ENCODE measurements around the gene GPR22. TPM values are rescaled to one million over a fixed set of nuclear protein-coding genes. Genes with fewer than 3 reads are reported as not detected.

GPR22 gene
- total RNA-seq, 1 donor from 2014 or later, result 0.07 TPM

GRCh38 chr7:107474104-107474521 is 4.3 kb downstream of the GPR22 start:
- DNase-seq (ENCODE audit: low read depth, low spot score), result no peak

GRCh38 chr7:107479303-107479702 is 9.4 kb downstream of the GPR22 start:
- no peak for DNase-seq (ENCODE audit: low read depth, low spot score)

- no peak for DNase-seq (ENCODE audit: low read depth, low spot score)
Observed at GRCh38 chr7:107480932-107481331, 11.1 kb downstream of the GPR22 start.

GRCh38 chr7:107482571-107482970 is 12.7 kb downstream of the GPR22 start:
- no peak for DNase-seq (ENCODE audit: low read depth, low spot score)

- no peak for DNase-seq (ENCODE audit: low read depth, low spot score)
Observed at GRCh38 chr7:107486041-107486440, 16.2 kb downstream of the GPR22 start.

- no peak for DNase-seq (ENCODE audit: low read depth, low spot score)
Observed at GRCh38 chr7:107492875-107493274, 23.0 kb downstream of the GPR22 start.

- DNase-seq (ENCODE audit: low read depth, low spot score), result no peak
Observed at GRCh38 chr7:107494315-107494751, 24.5 kb downstream of the GPR22 start.

GRCh38 chr7:107494884-107495283 is 25.0 kb downstream of the GPR22 start:
- no peak for DNase-seq (ENCODE audit: low read depth, low spot score)

- no peak for DNase-seq (ENCODE audit: low read depth, low spot score)
Observed at GRCh38 chr7:107495516-107495915, 25.7 kb downstream of the GPR22 start.

- no peak for DNase-seq (ENCODE audit: low read depth, low spot score)
Observed at GRCh38 chr7:107499731-107500130, 29.9 kb downstream of the GPR22 start.

GRCh38 chr7:107501593-107501992 is 31.7 kb downstream of the GPR22 start:
- DNase-seq (ENCODE audit: low read depth, low spot score), result peak; percentile 1

GRCh38 chr7:107502154-107502553 is 32.3 kb downstream of the GPR22 start:
- DNase-seq (ENCODE audit: low read depth, low spot score), result no peak

- DNase-seq (ENCODE audit: low read depth, low spot score), result no peak
Observed at GRCh38 chr7:107502797-107503196, 32.9 kb downstream of the GPR22 start.

GRCh38 chr7:107503687-107504086 is 33.8 kb downstream of the GPR22 start:
- DNase-seq (ENCODE audit: low read depth, low spot score), result no peak

GRCh38 chr7:107505362-107505761 is 35.5 kb downstream of the GPR22 start:
- no peak for DNase-seq (ENCODE audit: low read depth, low spot score)

- DNase-seq (ENCODE audit: low read depth, low spot score), result no peak
Observed at GRCh38 chr7:107505997-107506673, 36.3 kb downstream of the GPR22 start.

GRCh38 chr7:107506674-107507339 is 37.0 kb downstream of the GPR22 start:
- DNase-seq (ENCODE audit: low read depth, low spot score), result no peak

Other genes with a start within 250 kb of the GPR22 start
- 49.7 and 65.3 TPM in 2 replicates for gene COG5, start 93.9 kb downstream of the GPR22 start, total RNA-seq
- 5.7 and 8.6 TPM in 2 replicates for gene DUS4L, start 93.9 kb downstream of the GPR22 start, total RNA-seq
- 116 and 131 TPM in 2 replicates for gene BCAP29, start 110.2 kb downstream of the GPR22 start, total RNA-seq
- gene SLC26A4, start 190.8 kb downstream of the GPR22 start, total RNA-seq, result 3.0 and 3.4 TPM in 2 replicates

Measured in pulmonary artery endothelial cell (primary cell).